ENCODE results near the gene OAS3. TPM values are rescaled to one million over a fixed set of nuclear protein-coding genes. Genes with fewer than 3 reads are reported as not detected.
"Not testable (repeated sequence)": the region's sequence is repeated elsewhere in the genome, so short reads cannot be mapped to it uniquely, and the experiment has no call there.

The OAS3 gene
- total and polyA plus RNA-seq, 10 of the 15 experiments (the other 5 are each of a cell fraction or from before 2014, with no cell fraction given), result 5.1 to 107 (median 18.0) TPM

DNA sequence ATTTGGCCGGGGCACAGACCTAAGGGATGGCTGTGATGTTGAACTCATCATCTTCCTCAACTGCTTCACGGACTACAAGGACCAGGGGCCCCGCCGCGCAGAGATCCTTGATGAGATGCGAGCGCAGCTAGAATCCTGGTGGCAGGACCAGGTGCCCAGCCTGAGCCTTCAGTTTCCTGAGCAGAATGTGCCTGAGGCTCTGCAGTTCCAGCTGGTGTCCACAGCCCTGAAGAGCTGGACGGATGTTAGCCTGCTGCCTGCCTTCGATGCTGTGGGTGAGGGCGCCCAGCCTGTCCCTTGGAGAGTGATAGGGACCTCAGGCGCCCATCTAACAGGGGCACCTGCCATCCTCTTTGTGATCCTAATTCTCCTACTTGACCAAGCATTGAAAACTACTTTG is 12.4 kb downstream of the OAS3 start:
- CTCF ChIA-PET, result interaction anchor here (1.2 to 1.5 kb wide), 3 partner anchors 9 to 50 kb away, joined by 3 to 5 read pairs (median 4); no protein-coding TSS in a partner anchor
- no peak for DNase-seq (ENCODE audit: low read depth, low spot score)
- no peak for ATAC-seq
- H3K9ac ChIP-seq (ENCODE audit: control insufficient read depth, insufficient read depth, low read length), result no peak overlapping the region
- no peak overlapping the region for H3K4me2 ChIP-seq (ENCODE audit: control insufficient read depth, insufficient read depth)
- no peaks in the 10 kb centered on the region for H4K20me1 ChIP-seq (ENCODE audit: control insufficient read depth, insufficient read depth)
- TF ChIP-seq KLF5 (IDR thresholded peaks at IDR 0.05; ENCODE audit: partially characterized antibody), result no peak
- SMC1A ChIA-PET (ENCODE audit: uncharacterized antibody, unreplicated experiment), result interaction anchor here (0.7 to 2.0 kb wide), 4 partner anchors 10 to 43 kb away, joined by 3 to 7 read pairs (median 6); partner anchors contain the start of gene OAS1
- POLR2A ChIA-PET, result interaction anchor here (0.6 to 0.9 kb wide), 2 partner anchors 11 to 13 kb away, joined by 4 to 6 read pairs; no protein-coding TSS in a partner anchor
- H3K27ac ChIP-seq (ENCODE audit: control insufficient read depth, insufficient read depth), result no peak overlapping the region
- no peak overlapping the region for H3K4me3 ChIP-seq
- WGBS (ENCODE audit: insufficient coverage, insufficient replicate concordance, low lambda C conversion rate, missing lambda C conversion rate), result 89% methylated on average over 11 of the region's 11 CpGs
- intact Hi-C loops (cut with micrococcal nuclease; ENCODE audit: unreplicated experiment) (no loop called here), in situ Hi-C loops (cut with MboI) (no loop called here)
- BruUV-seq (replicated peaks), result no TSS peak
- no peaks in the 10 kb centered on the region for H3K4me1 ChIP-seq (ENCODE audit: control insufficient read depth, insufficient read depth, low read length)
- H3K36me3 ChIP-seq (ENCODE audit: control insufficient read depth in 2 of 2, insufficient read depth in 2 of 2, low read length in 1 of 2), result peaks cover 0 to 12% of the 10 kb centered on the region in 2 experiments; a peak in 2 of 4 replicates
- RAD21 ChIA-PET (ENCODE audit: unreplicated experiment), result no interaction called here
- H3K9me3 ChIP-seq (replicated peaks; ENCODE audit: control insufficient read depth, insufficient read depth, low read length), result no peaks in the 10 kb centered on the region
- no peak for FAIRE-seq
- no peaks in the 10 kb centered on the region for H3K79me2 ChIP-seq (ENCODE audit: control insufficient read depth, insufficient read depth, low read length)
- H3K27me3 ChIP-seq (replicated peaks in 1 of 2; ENCODE audit: control insufficient read depth in 2 of 2, insufficient read depth in 2 of 2, low read length in 1 of 2), result no peaks in the 10 kb centered on the region
- no peak overlapping the region for H2AFZ ChIP-seq (ENCODE audit: control insufficient read depth, low read depth, low read length)

DNA sequence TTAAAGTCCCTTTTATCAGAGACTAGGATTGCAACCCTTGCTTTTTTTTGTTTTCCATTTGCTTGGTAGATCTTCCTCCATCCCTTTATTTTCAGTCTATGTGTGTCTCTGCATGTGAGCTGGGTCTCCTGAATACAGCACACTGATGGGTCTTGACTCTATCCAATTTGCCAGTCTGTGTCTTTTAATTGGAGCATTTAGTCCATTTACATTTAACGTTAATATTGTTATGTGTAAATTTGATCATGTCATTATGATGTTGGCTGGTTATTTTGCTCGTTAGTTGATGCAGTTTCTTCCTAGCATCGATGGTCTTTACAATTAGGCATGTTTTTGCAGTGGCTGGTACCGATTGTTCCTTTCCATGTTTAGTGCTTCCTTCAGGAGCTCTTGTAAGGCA is 18.9 kb downstream of the OAS3 start:
- BruUV-seq (replicated peaks); H3K27me3 ChIP-seq (replicated peaks in 1 of 2; ENCODE audit: control insufficient read depth in 2 of 2, insufficient read depth in 2 of 2, low read length in 1 of 2); POLR2A ChIA-PET; H3K79me2 ChIP-seq (ENCODE audit: control insufficient read depth, insufficient read depth, low read length); RAD21 ChIA-PET (ENCODE audit: unreplicated experiment); H3K4me1 ChIP-seq (ENCODE audit: control insufficient read depth, insufficient read depth, low read length); DNase-seq (ENCODE audit: low read depth, low spot score); H3K4me3 ChIP-seq; in situ Hi-C loops (cut with MboI); H3K27ac ChIP-seq (ENCODE audit: control insufficient read depth, insufficient read depth); ATAC-seq; H3K4me2 ChIP-seq (ENCODE audit: control insufficient read depth, insufficient read depth); H2AFZ ChIP-seq (ENCODE audit: control insufficient read depth, low read depth, low read length); SMC1A ChIA-PET (ENCODE audit: uncharacterized antibody, unreplicated experiment); FAIRE-seq; H3K9me3 ChIP-seq (replicated peaks; ENCODE audit: control insufficient read depth, insufficient read depth, low read length); H3K9ac ChIP-seq (ENCODE audit: control insufficient read depth, insufficient read depth, low read length); intact Hi-C loops (cut with micrococcal nuclease; ENCODE audit: unreplicated experiment); H4K20me1 ChIP-seq (ENCODE audit: control insufficient read depth, insufficient read depth): not testable (repeated sequence)
- H3K36me3 ChIP-seq (ENCODE audit: control insufficient read depth in 2 of 2, insufficient read depth in 2 of 2, low read length in 1 of 2), result peaks cover 5 to 10% of the 10 kb centered on the region in 2 experiments; a peak in 3 of 4 replicates
- 88% methylated on average over 4 of the region's 4 CpGs for whole genome bisulfite sequencing (ENCODE audit: insufficient coverage, insufficient replicate concordance, low lambda C conversion rate, missing lambda C conversion rate)
- CTCF ChIA-PET, result interaction anchor here (1.2 kb wide), 1 partner anchor 15 kb away, joined by 3 read pairs; no protein-coding TSS in a partner anchor
